Measurements from ENCODE around the gene NDUFB1. TPM values are rescaled to one million over a fixed set of nuclear protein-coding genes. Genes with fewer than 3 reads are reported as not detected.

NDUFB1 gene
- total and polyA plus RNA-seq, 2 of the 13 experiments (the other 11 are each of a cell fraction or from before 2014, with no cell fraction given) = 181 to 281 TPM

DNA sequence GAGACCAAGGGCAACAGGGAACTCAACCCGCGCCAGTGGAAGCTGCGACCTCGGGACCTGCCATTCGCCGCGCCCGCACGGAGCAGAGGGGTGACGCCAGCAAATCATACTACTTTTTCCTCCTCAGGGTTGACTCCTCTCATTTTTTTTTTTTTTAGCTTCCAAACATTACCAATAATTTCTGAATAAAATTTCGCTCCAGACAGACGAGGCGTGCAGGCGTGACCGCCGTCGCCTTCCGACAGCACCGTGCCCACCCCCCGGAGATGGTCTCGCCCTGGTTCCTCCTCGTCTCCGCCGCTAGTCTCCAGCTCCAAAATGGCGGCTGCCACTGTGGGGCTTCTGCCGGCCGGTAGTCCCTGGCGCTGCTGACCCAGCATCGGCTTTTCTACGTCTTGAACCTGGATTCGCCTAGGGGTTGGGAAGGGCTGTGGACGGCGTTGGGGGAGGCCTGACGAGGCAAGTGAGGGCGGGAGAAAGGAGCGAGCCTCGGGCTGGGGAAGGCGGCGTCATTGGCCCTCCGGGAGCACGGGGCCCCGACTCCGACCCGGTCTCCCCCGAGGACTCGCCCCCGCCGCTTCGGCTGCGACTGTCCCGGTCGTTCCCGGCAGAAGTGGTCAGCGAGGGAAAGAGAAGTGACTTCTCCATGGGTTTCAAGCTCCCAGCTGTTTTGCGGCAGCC, at the start of gene NDUFB1, which contains the start of gene CPSF2 (continued):
- no peak for TF ChIP-seq ZNF550 (CRISPR knock-in tag; IDR thresholded peaks at IDR 0.05; ENCODE audit: borderline replicate concordance)
- TF ChIP-seq HDAC1 (CRISPR knock-in tag; IDR thresholded peaks at IDR 0.05) = peak; percentile 83
- no peak for TF ChIP-seq ZNF841 (CRISPR knock-in tag; IDR thresholded peaks at IDR 0.05; ENCODE audit: borderline replicate concordance)
- TF ChIP-seq TSC22D2 (CRISPR knock-in tag; IDR thresholded peaks at IDR 0.05; ENCODE audit: borderline replicate concordance) = no peak
- TF ChIP-seq REL (CRISPR knock-in tag; conservative IDR thresholded peaks at IDR 0.05) = peak; percentile 77; the same call in 1 of the 2 replicates
- TF ChIP-seq GFI1 (CRISPR knock-in tag; IDR thresholded peaks at IDR 0.05; ENCODE audit: borderline replicate concordance) = no peak
- no peak for TF ChIP-seq CBX2 (IDR thresholded peaks at IDR 0.05; ENCODE audit: low read depth, low read length)
- TF ChIP-seq CBX2 (CRISPR knock-in tag; IDR thresholded peaks at IDR 0.05; ENCODE audit: low read depth) = no peak
- TF ChIP-seq, protein P1, sequence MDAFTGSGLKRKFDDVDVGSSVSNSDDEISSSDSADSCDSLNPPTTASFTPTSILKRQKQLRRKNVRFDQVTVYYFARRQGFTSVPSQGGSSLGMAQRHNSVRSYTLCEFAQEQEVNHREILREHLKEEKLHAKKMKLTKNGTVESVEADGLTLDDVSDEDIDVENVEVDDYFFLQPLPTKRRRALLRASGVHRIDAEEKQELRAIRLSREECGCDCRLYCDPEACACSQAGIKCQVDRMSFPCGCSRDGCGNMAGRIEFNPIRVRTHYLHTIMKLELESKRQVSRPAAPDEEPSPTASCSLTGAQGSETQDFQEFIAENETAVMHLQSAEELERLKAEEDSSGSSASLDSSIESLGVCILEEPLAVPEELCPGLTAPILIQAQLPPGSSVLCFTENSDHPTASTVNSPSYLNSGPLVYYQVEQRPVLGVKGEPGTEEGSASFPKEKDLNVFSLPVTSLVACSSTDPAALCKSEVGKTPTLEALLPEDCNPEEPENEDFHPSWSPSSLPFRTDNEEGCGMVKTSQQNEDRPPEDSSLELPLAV (CRISPR knock-in tag; conservative IDR thresholded peaks at IDR 0.05; ENCODE audit: low read depth) = no peak
- no peak for TF ChIP-seq PLSCR1 (CRISPR knock-in tag; IDR thresholded peaks at IDR 0.05; ENCODE audit: borderline replicate concordance)
- TF ChIP-seq, protein P2, sequence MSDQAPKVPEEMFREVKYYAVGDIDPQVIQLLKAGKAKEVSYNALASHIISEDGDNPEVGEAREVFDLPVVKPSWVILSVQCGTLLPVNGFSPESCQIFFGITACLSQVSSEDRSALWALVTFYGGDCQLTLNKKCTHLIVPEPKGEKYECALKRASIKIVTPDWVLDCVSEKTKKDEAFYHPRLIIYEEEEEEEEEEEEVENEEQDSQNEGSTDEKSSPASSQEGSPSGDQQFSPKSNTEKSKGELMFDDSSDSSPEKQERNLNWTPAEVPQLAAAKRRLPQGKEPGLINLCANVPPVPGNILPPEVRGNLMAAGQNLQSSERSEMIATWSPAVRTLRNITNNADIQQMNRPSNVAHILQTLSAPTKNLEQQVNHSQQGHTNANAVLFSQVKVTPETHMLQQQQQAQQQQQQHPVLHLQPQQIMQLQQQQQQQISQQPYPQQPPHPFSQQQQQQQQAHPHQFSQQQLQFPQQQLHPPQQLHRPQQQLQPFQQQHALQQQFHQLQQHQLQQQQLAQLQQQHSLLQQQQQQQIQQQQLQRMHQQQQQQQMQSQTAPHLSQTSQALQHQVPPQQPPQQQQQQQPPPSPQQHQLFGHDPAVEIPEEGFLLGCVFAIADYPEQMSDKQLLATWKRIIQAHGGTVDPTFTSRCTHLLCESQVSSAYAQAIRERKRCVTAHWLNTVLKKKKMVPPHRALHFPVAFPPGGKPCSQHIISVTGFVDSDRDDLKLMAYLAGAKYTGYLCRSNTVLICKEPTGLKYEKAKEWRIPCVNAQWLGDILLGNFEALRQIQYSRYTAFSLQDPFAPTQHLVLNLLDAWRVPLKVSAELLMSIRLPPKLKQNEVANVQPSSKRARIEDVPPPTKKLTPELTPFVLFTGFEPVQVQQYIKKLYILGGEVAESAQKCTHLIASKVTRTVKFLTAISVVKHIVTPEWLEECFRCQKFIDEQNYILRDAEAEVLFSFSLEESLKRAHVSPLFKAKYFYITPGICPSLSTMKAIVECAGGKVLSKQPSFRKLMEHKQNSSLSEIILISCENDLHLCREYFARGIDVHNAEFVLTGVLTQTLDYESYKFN (CRISPR knock-in tag; conservative IDR thresholded peaks at IDR 0.05) = peak; percentile 29; the same call in 1 of the 2 replicates
- no peak for TF ChIP-seq IKZF5 (CRISPR knock-in tag; IDR thresholded peaks at IDR 0.05)
- TF ChIP-seq, protein P3, sequence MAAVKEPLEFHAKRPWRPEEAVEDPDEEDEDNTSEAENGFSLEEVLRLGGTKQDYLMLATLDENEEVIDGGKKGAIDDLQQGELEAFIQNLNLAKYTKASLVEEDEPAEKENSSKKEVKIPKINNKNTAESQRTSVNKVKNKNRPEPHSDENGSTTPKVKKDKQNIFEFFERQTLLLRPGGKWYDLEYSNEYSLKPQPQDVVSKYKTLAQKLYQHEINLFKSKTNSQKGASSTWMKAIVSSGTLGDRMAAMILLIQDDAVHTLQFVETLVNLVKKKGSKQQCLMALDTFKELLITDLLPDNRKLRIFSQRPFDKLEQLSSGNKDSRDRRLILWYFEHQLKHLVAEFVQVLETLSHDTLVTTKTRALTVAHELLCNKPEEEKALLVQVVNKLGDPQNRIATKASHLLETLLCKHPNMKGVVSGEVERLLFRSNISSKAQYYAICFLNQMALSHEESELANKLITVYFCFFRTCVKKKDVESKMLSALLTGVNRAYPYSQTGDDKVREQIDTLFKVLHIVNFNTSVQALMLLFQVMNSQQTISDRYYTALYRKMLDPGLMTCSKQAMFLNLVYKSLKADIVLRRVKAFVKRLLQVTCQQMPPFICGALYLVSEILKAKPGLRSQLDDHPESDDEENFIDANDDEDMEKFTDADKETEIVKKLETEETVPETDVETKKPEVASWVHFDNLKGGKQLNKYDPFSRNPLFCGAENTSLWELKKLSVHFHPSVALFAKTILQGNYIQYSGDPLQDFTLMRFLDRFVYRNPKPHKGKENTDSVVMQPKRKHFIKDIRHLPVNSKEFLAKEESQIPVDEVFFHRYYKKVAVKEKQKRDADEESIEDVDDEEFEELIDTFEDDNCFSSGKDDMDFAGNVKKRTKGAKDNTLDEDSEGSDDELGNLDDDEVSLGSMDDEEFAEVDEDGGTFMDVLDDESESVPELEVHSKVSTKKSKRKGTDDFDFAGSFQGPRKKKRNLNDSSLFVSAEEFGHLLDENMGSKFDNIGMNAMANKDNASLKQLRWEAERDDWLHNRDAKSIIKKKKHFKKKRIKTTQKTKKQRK (IDR thresholded peaks at IDR 0.05; ENCODE audit: low read length) = no peak
- TF ChIP-seq SUZ12 (IDR thresholded peaks at IDR 0.05; ENCODE audit: low read depth, low read length) = no peak

Data from HepG2 (cell line).